Erythroblast (primary cell): ENCODE measurements around the gene THEM5.

Source experiments
- GATA1 ChIP-seq: IDR thresholded peaks from 2 replicates; pipeline ENCODE4 v1.6.1; 2011; ENCODE audit warnings: low read depth, mild to moderate bottlenecking, control low read depth, low read length, moderate library complexity
- POLR2A ChIP-seq: IDR thresholded peaks from 2 replicates; pipeline ENCODE4 v1.6.1; 2011; ENCODE audit warnings: mild to moderate bottlenecking, low read length

- TF ChIP-seq POLR2A: no peak
- no peak for TF ChIP-seq GATA1
Measured at GRCh38 chr1:151841141-151841540, 12.4 kb downstream of the THEM5 start.
